Measurements from ENCODE around the gene CSTB.
A peak's percentile ranks its signal among the peaks of the same experiment; 100 is the strongest.

The CSTB gene

GRCh38 chr21:43739621-43740435, 36.3 kb downstream of the CSTB start:
- no peak overlapping the region for H3K9ac ChIP-seq (ENCODE audit: low read depth, low read length, poor library complexity)
- no peak overlapping the region for H3K27ac ChIP-seq (replicated peaks; ENCODE audit: low read length)
- no peak overlapping the region for H4K8ac ChIP-seq (ENCODE audit: low read depth, low read length)
- H2BK120ac ChIP-seq (ENCODE audit: low read depth, low read length): no peak overlapping the region
- H3K23ac ChIP-seq (ENCODE audit: low read depth, low read length, poor library complexity): peak overlapping the region; percentile 17
- no peak overlapping the region for H3K4me3 ChIP-seq (ENCODE audit: low read length in 2 of 2)
- DNase-seq (ENCODE audit: low spot score): no peak
- H4K91ac ChIP-seq (ENCODE audit: low read depth, low read length, poor library complexity): peak overlapping the region; percentile 43
- H3K9me3 ChIP-seq (replicated peaks in 1 of 2; ENCODE audit: control insufficient read depth in 2 of 2, insufficient read depth in 1 of 2, low read depth in 1 of 2, low read length in 2 of 2): peaks cover 0 to 1% of the 10 kb centered on the region in 2 donors
- peak overlapping the region; percentile 67 for H3K18ac ChIP-seq (ENCODE audit: low read length)
- no peak overlapping the region for H3K4me2 ChIP-seq (ENCODE audit: insufficient read depth, low read length, poor library complexity, severe bottlenecking)
- H3K4me1 ChIP-seq (ENCODE audit: control insufficient read depth in 2 of 2, insufficient read depth in 1 of 2, low read depth in 1 of 2, low read length in 2 of 2): peaks cover 4 to 10% of the 10 kb centered on the region in 2 donors
- peaks cover 4% of the 10 kb centered on the region for H3K79me1 ChIP-seq (ENCODE audit: low read depth, low read length)
- WGBS, 2 donors (ENCODE audit: extremely low coverage in 2 of 2, insufficient read length in 2 of 2, insufficient replicate concordance in 1 of 2): no CpG with 5 or more reads among the region's 25 CpGs
- no peak overlapping the region for H3K14ac ChIP-seq (ENCODE audit: low read length)
- peaks cover 6 to 28% of the 10 kb centered on the region in 2 donors for H3K36me3 ChIP-seq (replicated peaks in 1 of 2; ENCODE audit: control insufficient read depth in 2 of 2, insufficient read depth in 2 of 2, low read length in 2 of 2)
- H2AFZ ChIP-seq (ENCODE audit: low read length): no peak overlapping the region
- H2AK5ac ChIP-seq (ENCODE audit: low read depth, low read length): peak overlapping the region; percentile 65
- H2BK12ac ChIP-seq (ENCODE audit: low read length): no peak overlapping the region
- H2BK15ac ChIP-seq (ENCODE audit: low read length): no peak overlapping the region
- no peaks in the 10 kb centered on the region for H3K27me3 ChIP-seq (ENCODE audit: control insufficient read depth in 3 of 3, insufficient read depth in 3 of 3, low read depth in 1 of 3, low read length in 3 of 3)
- H2BK5ac ChIP-seq (ENCODE audit: low read length): peak overlapping the region; percentile 14
- no peak overlapping the region for H3K4ac ChIP-seq (ENCODE audit: low read length)

GRCh38 chr21:43737158-43737950, 38.8 kb downstream of the CSTB start:
- H2AK5ac ChIP-seq (ENCODE audit: low read depth, low read length): peak overlapping the region; percentile 74

GRCh38 chr21:43736224-43736883, 39.8 kb downstream of the CSTB start:
- Histone ChIP-seq H3K27ac (replicated peaks; ENCODE audit: low read length) (no peak overlapping the region), H3K4me2 (ENCODE audit: insufficient read depth, low read length, poor library complexity, severe bottlenecking) (no peak overlapping the region), H3K18ac (ENCODE audit: low read length) (no peak overlapping the region), H2AFZ (ENCODE audit: low read length) (no peak overlapping the region), H4K8ac (ENCODE audit: low read depth, low read length) (no peak overlapping the region), H3K23ac (ENCODE audit: low read depth, low read length, poor library complexity) (peak overlapping the region; percentile 34), H2BK120ac (ENCODE audit: low read depth, low read length) (no peak overlapping the region), H2AK5ac (ENCODE audit: low read depth, low read length) (peak overlapping the region; percentile 78), H3K14ac (ENCODE audit: low read length) (no peak overlapping the region), H3K36me3 (replicated peaks in 1 of 2; ENCODE audit: control insufficient read depth in 2 of 2, insufficient read depth in 2 of 2, low read length in 2 of 2) (peaks cover 0 to 6% of the 10 kb centered on the region in 2 donors), H3K27me3 (ENCODE audit: control insufficient read depth in 3 of 3, insufficient read depth in 3 of 3, low read depth in 1 of 3, low read length in 3 of 3) (no peaks in the 10 kb centered on the region), H2BK5ac (ENCODE audit: low read length) (no peak overlapping the region), H3K79me1 (ENCODE audit: low read depth, low read length) (peaks cover 4% of the 10 kb centered on the region), H3K4me3 (ENCODE audit: low read length in 2 of 2) (no peak overlapping the region), H3K4me1 (ENCODE audit: control insufficient read depth in 2 of 2, insufficient read depth in 1 of 2, low read depth in 1 of 2, low read length in 2 of 2) (peaks cover 2 to 4% of the 10 kb centered on the region in 2 donors), H2BK12ac (ENCODE audit: low read length) (no peak overlapping the region), H2BK15ac (ENCODE audit: low read length) (no peak overlapping the region), H3K9ac (ENCODE audit: low read depth, low read length, poor library complexity) (no peak overlapping the region), H3K4ac (ENCODE audit: low read length) (no peak overlapping the region), H4K91ac (ENCODE audit: low read depth, low read length, poor library complexity) (no peak overlapping the region), H3K9me3 (replicated peaks in 1 of 2; ENCODE audit: control insufficient read depth in 2 of 2, insufficient read depth in 1 of 2, low read depth in 1 of 2, low read length in 2 of 2) (no peaks in the 10 kb centered on the region)
- DNase-seq (ENCODE audit: low spot score): no peak
- WGBS, 2 donors (ENCODE audit: extremely low coverage in 2 of 2, insufficient read length in 2 of 2, insufficient replicate concordance in 1 of 2): no CpG with 5 or more reads among the region's 25 CpGs

More at GRCh38 chr21:43737158-43737950, 38.8 kb downstream of the CSTB start:
- Histone ChIP-seq H2BK15ac (ENCODE audit: low read length) (peak overlapping the region; percentile 83), H3K4me3 (ENCODE audit: low read length in 2 of 2) (no peak overlapping the region), H3K23ac (ENCODE audit: low read depth, low read length, poor library complexity) (peak overlapping the region; percentile 43), H3K27ac (replicated peaks; ENCODE audit: low read length) (no peak overlapping the region), H2BK120ac (ENCODE audit: low read depth, low read length) (no peak overlapping the region), H3K36me3 (replicated peaks in 1 of 2; ENCODE audit: control insufficient read depth in 2 of 2, insufficient read depth in 2 of 2, low read length in 2 of 2) (peaks cover 0 to 16% of the 10 kb centered on the region in 2 donors), H3K14ac (ENCODE audit: low read length) (no peak overlapping the region), H4K91ac (ENCODE audit: low read depth, low read length, poor library complexity) (peak overlapping the region; percentile 72), H2AFZ (ENCODE audit: low read length) (no peak overlapping the region), H3K4ac (ENCODE audit: low read length) (peak overlapping the region; percentile 37), H2BK12ac (ENCODE audit: low read length) (no peak overlapping the region), H2BK5ac (ENCODE audit: low read length) (no peak overlapping the region), H3K79me1 (ENCODE audit: low read depth, low read length) (peaks cover 4% of the 10 kb centered on the region), H3K9me3 (replicated peaks in 1 of 2; ENCODE audit: control insufficient read depth in 2 of 2, insufficient read depth in 1 of 2, low read depth in 1 of 2, low read length in 2 of 2) (no peaks in the 10 kb centered on the region), H3K9ac (ENCODE audit: low read depth, low read length, poor library complexity) (peak overlapping the region; percentile 44), H3K4me2 (ENCODE audit: insufficient read depth, low read length, poor library complexity, severe bottlenecking) (no peak overlapping the region), H4K8ac (ENCODE audit: low read depth, low read length) (no peak overlapping the region), H3K18ac (ENCODE audit: low read length) (peak overlapping the region; percentile 17), H3K27me3 (ENCODE audit: control insufficient read depth in 3 of 3, insufficient read depth in 3 of 3, low read depth in 1 of 3, low read length in 3 of 3) (no peaks in the 10 kb centered on the region), H3K4me1 (ENCODE audit: control insufficient read depth in 2 of 2, insufficient read depth in 1 of 2, low read depth in 1 of 2, low read length in 2 of 2) (peaks cover 4 to 10% of the 10 kb centered on the region in 2 donors)
- no peak for DNase-seq (ENCODE audit: low spot score)
- WGBS, 2 donors (ENCODE audit: extremely low coverage in 2 of 2, insufficient read length in 2 of 2, insufficient replicate concordance in 1 of 2): no CpG with 5 or more reads among the region's 35 CpGs
